Ovary (tissue), 9 donors: ENCODE measurements around the gene TMPRSS4. TPM values are rescaled to one million over a fixed set of nuclear protein-coding genes. Genes with fewer than 3 reads are reported as not detected.

Experiments
- DNase-seq, 5 donors: peaks; one replicate each; pipeline ENCODE4 v3.0.0-alpha.2; 2019 to 2020
- H3K27ac ChIP-seq, 2 donors: fragments of 200-600 bp; one replicate each; pipeline versions ENCODE4 v1.5.1 to v1.8.0; 2019 to 2022
- H3K27me3 ChIP-seq: fragments of 200-600 bp; one replicate; pipeline ENCODE4 v1.8.0; 2022
- H3K36me3 ChIP-seq: fragments of 200-600 bp; sonication (generic); one replicate; pipeline ENCODE4 v1.5.1; 2019
- H3K4me1 ChIP-seq: one replicate; pipeline ENCODE4 v1.8.1; 2013; ENCODE audit warnings: mild to moderate bottlenecking, moderate library complexity; ENCODE audit not compliant: insufficient read depth
- H3K4me3 ChIP-seq: fragments of 200-600 bp; sonication (generic); one replicate; pipeline ENCODE4 v1.5.1; 2017
- H3K9me3 ChIP-seq, 2 donors: fragments of 200-600 bp in 1 of 2; sonication (generic) in 1 of 2; one replicate each; pipeline versions ENCODE4 v1.5.1 to v1.8.1; 2013 to 2019; ENCODE audit warnings: mild to moderate bottlenecking in 1 of 2, moderate library complexity in 1 of 2
- EP300 ChIP-seq: sonication (generic); formaldehyde crosslinking; IDR thresholded peaks from one replicate; pipeline ENCODE4 v1.6.1; 2017; ENCODE audit warnings: antibody characterized with exemption
- POLR2A ChIP-seq: fragments of 450-650 bp; IDR thresholded peaks from one replicate; pipeline ENCODE4 v1.6.1; 2017; ENCODE audit warnings: antibody characterized with exemption, mild to moderate bottlenecking, moderate library complexity
- WGBS, 3 donors: extraction: QIAGEN DNeasy Blood & Tissue Kit in 1 of 3; methylation state at CpG; one replicate each; pipeline versions ENCODE4 v1.1.5 to v1.1.7; 2013 to 2017; 5-methylcytosine and 5-hydroxymethylcytosine counted together
- intact Hi-C, 4 donors: fragments of 100-400 bp; cut with DNase I; formaldehyde crosslinking; loops; one replicate each; pipeline versions ENCODE4 v1.11.0 to v1.15.1; 2022 to 2023
- polyA plus RNA-seq, 2 donors: library from polyadenylated mRNA; stranded (reverse); fragments of 200-250 nt in 1 of 2; fragments of 350-450 nt in 1 of 2; fragmentation: Illumina TruSeq in 1 of 2; extraction: RNeasy Lipid Tissue Mini Kit (QIAGEN cat#74804) in 1 of 2; gene quantifications; one replicate each; pipeline ENCODE4 v1.2.3, GENCODE V29; 2013 to 2014
- total RNA-seq, 7 donors: library from RNA; depleted of rRNA in 2 of 7; stranded (reverse); fragments of >200 nt in 2 of 7; fragmentation: NEBNext Ultra II Directional in 3 of 7; extraction: Animal tissue kit (Norgen Biotek cat#: 25700) in 3 of 7; gene quantifications; one replicate each; pipeline versions ENCODE4 v1.1.0 to v1.2.4, GENCODE V29; 2016 to 2023
- TF ChIP-seq, protein P1 (sequence below), 3 donors: fragments of 450-650 bp in 2 of 3; fragments of 200-600 bp in 1 of 3; IDR thresholded peaks; one replicate each; pipeline versions ENCODE4 v1.5.1 to v1.8.0; 2016 to 2022; ENCODE audit warnings: antibody characterized with exemption in 3 of 3, mild to moderate bottlenecking in 1 of 3
- donor health status: DM: no; HTN: no; CAD: no; lungs with moderate emphysema.
- donor health status: DM: no; HTN: no; CAD: no.
- donor health status: Bipolar disorder and iron deficiency.
- donor health status: DM: yes; HTN: yes; CAD: no.
- donor health status: DM: no; HTN: no; CAD: no.
- donor health status: DM: yes; HTN: yes; CAD: no.

Gene TMPRSS4
- total and polyA plus RNA-seq, 9 donors = 0.20 to 2.3 (median 0.85) TPM; not detected in 5

DNA sequence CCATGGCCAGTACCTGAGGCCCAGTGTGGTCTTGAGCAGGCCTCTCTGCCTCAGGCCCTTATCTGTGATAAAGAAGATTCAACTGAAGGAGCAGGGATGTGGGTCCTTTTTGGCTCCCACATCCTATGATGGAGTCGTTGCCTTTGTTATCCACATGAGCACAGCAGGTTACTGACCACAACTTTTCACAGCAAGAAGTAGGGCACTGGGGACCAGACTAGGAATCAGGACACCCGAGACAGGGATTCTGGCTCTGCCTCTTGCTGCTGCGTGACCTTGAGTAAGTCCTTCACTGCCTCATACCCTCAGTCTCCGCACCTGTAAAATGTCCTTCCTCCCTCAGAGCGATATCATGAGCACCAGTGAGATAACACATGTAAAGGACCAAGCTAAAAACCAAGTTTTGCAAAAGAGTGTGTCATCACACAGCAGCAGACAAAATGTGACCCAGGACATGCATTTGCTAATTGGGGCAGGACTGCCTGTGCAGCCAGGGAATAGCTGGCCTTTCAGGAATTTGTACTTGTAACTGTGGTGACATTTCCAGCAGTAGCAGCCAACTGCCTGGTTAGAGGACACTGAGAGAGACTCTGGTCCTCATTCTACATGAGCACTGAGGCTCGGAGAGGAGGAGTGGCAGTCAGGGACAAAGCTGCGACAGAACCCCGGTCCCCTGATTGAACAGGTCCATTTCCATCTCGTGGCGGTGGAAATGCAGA, 23.1 kb downstream of the TMPRSS4 start:
- Histone ChIP-seq H3K4me3 (no peak overlapping the region), H3K9me3 (no peaks in the 10 kb centered on the region), H3K27me3 (no peaks in the 10 kb centered on the region), H3K27ac (no peak overlapping the region), H3K4me1 (no peaks in the 10 kb centered on the region), H3K36me3 (no peaks in the 10 kb centered on the region)
- intact Hi-C loops = no loop called here
- TF ChIP-seq EP300 (no peak), POLR2A (no peak)
- TF ChIP-seq, protein P1, sequence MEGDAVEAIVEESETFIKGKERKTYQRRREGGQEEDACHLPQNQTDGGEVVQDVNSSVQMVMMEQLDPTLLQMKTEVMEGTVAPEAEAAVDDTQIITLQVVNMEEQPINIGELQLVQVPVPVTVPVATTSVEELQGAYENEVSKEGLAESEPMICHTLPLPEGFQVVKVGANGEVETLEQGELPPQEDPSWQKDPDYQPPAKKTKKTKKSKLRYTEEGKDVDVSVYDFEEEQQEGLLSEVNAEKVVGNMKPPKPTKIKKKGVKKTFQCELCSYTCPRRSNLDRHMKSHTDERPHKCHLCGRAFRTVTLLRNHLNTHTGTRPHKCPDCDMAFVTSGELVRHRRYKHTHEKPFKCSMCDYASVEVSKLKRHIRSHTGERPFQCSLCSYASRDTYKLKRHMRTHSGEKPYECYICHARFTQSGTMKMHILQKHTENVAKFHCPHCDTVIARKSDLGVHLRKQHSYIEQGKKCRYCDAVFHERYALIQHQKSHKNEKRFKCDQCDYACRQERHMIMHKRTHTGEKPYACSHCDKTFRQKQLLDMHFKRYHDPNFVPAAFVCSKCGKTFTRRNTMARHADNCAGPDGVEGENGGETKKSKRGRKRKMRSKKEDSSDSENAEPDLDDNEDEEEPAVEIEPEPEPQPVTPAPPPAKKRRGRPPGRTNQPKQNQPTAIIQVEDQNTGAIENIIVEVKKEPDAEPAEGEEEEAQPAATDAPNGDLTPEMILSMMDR (IDR thresholded peaks at IDR 0.05) = no peak
- 71 to 78% (median 73%) methylated on average over 10 of the region's 10 CpGs for WGBS, 3 donors
- DNase-seq = peak in 1 of 5 donors; percentile 3

DNA sequence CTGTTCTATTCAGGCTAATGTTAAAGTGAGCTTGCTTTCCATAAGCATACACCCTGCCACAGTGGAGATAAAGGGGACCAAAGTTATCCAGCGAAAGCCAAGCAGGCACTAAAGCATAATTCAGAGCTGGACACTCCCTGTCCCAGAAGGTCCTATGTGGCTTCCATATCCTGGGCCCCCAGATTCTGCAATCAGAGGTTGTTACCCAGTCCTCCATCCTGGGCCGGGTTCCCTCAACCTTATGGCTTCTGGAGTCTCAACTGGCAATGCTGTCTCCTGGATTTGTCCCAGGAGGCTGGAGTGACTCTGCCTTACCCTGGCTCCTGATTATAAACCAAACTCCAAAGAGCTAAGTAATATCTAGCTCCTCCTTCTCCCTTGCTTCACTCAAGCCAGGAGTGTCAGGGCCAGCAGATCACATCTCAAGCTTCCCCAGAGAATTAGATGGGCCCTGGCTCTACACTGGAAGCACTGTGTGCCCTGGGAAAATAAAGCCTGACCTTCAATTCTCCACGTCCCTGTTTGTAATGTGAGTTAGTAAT, 23.9 kb downstream of the TMPRSS4 start:
- peak in 1 of 5 donors; percentile 5 for DNase-seq
- Histone ChIP-seq H3K9me3 (no peaks in the 10 kb centered on the region), H3K4me3 (no peak overlapping the region), H3K27me3 (no peaks in the 10 kb centered on the region), H3K27ac (no peak overlapping the region), H3K36me3 (no peaks in the 10 kb centered on the region), H3K4me1 (no peaks in the 10 kb centered on the region)
- TF ChIP-seq, protein P1 (IDR thresholded peaks at IDR 0.05) = no peak
- TF ChIP-seq EP300 (no peak), POLR2A (no peak)
- intact Hi-C loops = no loop called here
- 51 to 61% (median 52%) methylated on average over 3 of the region's 3 CpGs for WGBS, 3 donors

GRCh38 chr11:118102721-118103261, 25.9 kb downstream of the TMPRSS4 start:
- Histone ChIP-seq H3K27me3 (no peaks in the 10 kb centered on the region), H3K36me3 (no peaks in the 10 kb centered on the region), H3K4me1 (no peaks in the 10 kb centered on the region), H3K4me3 (no peak overlapping the region), H3K9me3 (no peaks in the 10 kb centered on the region), H3K27ac (no peak overlapping the region)
- no peak for DNase-seq
- TF ChIP-seq EP300 (no peak), POLR2A (no peak)
- TF ChIP-seq, protein P1 (IDR thresholded peaks at IDR 0.05) = no peak
- intact Hi-C loops = no loop called here
- 59 to 69% (median 61%) methylated on average over 13 of the region's 13 CpGs for WGBS, 3 donors

GRCh38 chr11:118104491-118104890, 27.6 kb downstream of the TMPRSS4 start:
- H3K36me3 ChIP-seq = no peaks in the 10 kb centered on the region
- H3K4me3 ChIP-seq = no peak overlapping the region
- H3K27me3 ChIP-seq = no peaks in the 10 kb centered on the region
- H3K4me1 ChIP-seq = no peaks in the 10 kb centered on the region
- no peak for TF ChIP-seq EP300
- H3K9me3 ChIP-seq = no peaks in the 10 kb centered on the region
- 92 to 96% (median 92%) methylated on average over 6 of the region's 6 CpGs for WGBS, 3 donors
- DNase-seq = no peak
- intact Hi-C loops = no loop called here
- H3K27ac ChIP-seq = no peak overlapping the region
